Activated T-cell treated with anti-CD3 and anti-CD28 coated beads, Interleukin-2, amount 50 U/mL, for 48 hours (primary cell): Measurements from ENCODE around the gene ZNF526.
"Not testable (repeated sequence)": the region's sequence is repeated elsewhere in the genome, so short reads cannot be mapped to it uniquely, and the experiment has no call there.

Source experiments
- DNase-seq, 2 experiments: peaks; one replicate each; pipeline ENCODE4 v3.0.0-alpha.2; 2020

The ZNF526 gene

DNA sequence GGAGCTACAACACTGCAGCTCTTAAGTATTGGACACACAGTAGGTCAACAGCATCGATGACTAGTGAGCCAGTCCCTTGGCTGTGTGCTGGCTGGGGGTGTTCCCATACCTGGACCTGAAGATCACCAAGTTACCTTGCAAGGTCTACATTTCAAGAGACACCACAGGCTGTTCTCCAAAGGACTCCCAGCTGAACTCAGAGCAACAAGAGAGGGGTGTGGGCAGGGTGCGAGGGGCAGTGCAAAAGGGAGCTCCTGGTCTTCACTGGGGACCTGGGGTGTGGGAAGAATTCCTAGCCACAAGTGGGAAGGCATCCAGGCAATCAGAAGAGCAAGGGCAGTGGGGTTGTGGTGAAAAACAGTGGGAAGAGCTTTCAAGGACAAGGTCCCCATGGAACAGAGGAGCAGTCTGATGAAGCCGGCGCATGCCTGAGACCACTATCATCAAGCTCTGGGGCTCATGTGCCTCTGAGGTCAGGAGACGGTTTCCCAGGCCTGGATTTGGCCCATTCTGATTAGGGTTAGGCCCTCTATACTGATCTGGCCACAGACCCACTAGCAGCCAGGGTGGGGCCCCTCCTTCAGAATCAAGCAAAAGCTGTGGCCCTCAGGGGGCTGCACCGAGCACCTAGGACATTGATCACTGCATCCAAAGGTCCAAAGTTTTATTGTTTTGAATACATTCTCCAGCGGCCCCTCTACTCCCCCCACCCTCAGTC, 27.0 kb downstream of the ZNF526 start:
- no peak for DNase-seq

- DNase-seq, result no peak
Observed at GRCh38 chr19:42247640-42248199, 27.6 kb downstream of the ZNF526 start.

DNA sequence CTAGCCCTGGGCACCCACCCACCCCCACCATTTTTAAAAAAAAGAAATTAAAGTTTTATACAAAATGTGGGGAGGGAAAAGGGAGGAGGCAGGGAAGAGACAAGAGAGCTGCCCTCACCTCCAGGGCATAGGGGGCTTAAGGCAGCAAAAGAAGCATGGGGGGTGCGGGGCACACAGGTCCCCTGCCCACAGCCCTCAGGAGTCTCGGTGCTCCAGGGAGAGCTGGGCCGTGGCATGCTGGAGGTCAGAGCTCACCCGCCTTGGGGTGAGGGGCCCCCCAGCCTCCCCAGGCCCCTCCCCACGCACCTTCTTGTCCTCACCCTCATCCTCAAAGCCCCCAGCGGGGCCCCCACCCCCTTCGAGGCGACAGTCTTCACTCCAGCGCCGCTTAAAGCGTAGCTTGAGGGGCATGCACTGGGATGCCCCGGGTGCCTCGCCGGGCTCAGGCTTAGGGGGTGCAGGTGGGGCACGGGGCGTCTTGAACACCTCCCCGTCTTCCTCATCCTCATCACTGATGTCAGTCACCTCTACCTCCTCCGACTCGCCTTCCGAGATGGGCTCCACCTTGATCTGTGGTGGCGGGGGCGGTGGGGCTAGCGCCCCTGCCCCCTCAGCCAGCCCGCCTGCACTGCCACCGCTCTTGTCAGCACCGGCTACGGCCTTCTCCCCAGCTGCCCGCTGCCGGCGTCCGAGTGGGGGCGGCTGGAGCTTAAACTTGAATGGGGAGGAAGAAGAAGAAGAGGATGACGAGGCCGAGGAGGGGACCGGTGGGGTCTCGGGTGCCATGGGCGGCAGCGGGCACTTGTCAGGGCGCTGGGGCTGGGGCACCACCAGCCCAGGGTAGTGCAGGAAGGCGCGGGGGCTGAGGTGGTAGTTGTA, 28.4 kb downstream of the ZNF526 start:
- no peak for DNase-seq

GRCh38 chr19:42249149-42249750, 29.1 kb downstream of the ZNF526 start:
- no peak for DNase-seq

DNA sequence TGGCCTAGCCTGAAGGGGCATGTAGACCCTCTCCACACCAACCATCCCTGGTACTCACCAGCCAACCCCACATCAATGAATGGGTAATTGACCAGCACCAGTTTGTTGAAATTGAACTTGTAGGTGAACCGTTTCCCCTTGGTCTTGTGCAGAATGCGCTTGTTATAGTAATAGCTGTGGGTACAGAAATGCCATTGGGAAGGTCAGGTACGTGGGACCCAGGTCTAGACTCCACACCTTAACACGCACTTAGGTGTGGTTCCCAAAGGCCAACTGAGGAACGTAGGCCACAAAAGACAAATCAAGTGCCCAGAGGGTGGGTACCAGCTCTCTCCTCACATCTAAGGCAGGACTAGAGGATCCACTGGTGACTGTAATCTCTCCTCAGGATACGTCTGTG, 29.7 kb downstream of the ZNF526 start:
- DNase-seq, result no peak

DNA sequence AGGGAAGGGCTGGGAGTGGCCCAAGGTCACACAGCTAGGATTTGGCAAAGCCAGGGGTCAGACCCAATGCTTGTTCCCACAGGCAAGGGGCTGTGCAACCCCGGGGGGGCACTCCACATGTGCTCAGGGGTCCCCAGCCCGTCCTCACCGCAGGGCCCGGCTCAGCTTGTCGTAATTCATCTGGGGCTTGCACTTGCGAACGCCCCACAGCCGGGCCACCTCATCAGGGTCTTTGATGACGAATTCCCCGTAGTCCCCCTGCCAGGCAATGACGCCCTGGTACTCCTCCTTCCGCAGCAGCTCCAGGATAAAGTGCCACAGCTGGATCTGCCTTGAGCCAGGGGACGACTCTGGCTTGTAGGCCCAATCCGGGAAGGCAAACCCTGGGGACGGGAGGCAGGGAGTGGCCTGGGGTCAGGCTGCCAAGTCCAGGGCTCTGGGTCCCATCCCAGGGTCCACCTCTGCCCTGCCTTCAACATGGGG, 30.1 kb downstream of the ZNF526 start:
- DNase-seq, result no peak

DNA sequence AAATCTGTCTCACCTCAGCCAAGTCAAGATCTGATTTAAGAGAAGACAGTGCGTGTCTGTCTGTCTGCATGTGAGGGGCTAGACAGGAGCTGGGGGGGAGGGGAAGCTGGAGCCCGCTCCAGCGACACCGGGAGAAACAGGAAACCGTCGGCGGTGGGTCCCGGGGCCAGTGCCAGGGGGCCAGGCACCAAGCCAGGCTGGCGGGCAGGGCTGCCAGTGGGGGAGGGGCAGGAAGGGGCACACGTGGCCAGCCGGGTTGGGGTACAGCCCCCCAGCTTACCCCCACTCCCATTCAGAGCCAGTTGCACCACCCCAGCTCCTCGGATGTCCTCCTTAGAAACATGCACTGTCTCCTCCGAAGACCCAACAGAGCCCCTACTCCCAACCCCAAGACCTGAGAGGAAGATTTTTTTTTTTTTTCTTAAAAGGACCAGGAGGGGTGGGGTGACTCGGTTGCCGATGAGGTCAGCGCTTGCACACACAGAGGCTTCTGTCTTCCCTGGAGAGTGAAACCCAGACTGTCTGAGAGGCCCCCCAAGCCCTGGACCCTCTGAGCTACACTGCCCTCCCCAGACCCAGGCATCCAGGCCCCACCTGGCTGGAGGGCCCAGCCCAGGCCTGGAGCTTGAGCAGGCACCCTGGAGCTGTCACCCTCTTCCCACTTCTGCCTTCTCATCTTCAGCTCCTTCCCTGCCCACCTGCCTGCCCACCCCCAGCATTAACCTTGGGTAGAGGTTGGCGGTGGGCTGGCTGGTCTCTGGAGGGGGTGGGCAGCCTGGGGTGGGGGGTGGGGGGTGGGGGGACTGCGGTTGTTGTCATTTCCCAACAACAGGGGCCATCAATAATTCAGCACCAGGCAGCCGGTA, 30.8 kb downstream of the ZNF526 start:
- peak in 1 of 2 experiments; percentile 48 for DNase-seq

DNA sequence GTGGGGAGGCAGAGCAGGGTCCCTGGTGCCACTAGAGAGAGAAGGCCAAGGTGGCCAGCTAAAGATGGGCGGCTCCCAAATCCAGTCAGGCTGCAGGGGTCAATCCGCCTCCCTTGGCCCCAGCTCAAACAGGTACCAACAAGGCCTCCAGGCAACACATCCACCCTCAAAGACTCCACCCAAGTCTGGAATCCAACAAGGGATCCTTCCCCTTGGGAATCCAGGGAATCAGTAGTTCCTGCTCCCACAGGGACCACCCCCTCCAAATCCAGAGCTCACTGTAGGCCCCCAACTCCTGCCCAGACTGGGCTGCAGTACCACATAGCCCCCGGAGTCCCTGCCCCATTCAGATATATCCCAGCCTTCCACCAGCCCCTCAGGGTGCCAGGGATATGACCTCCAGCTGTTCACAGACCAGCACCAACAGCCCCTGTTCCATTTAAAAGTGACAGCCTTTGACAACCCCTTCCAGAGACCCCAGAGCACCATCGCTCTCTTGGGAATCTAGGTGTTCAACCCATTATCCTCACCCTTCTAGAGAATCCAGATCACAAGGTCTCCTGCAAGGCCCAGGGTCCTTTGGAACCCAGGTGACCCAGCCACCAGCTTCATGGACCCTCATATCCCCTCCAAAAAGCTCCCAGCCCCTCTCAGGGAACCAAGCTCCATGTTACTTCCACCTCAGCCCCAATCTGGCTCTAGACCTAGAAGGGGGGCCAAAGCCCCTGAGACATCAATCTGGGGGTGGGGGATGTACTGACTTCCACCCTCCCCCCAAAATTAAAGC, 31.7 kb downstream of the ZNF526 start:
- no peak for DNase-seq

DNA sequence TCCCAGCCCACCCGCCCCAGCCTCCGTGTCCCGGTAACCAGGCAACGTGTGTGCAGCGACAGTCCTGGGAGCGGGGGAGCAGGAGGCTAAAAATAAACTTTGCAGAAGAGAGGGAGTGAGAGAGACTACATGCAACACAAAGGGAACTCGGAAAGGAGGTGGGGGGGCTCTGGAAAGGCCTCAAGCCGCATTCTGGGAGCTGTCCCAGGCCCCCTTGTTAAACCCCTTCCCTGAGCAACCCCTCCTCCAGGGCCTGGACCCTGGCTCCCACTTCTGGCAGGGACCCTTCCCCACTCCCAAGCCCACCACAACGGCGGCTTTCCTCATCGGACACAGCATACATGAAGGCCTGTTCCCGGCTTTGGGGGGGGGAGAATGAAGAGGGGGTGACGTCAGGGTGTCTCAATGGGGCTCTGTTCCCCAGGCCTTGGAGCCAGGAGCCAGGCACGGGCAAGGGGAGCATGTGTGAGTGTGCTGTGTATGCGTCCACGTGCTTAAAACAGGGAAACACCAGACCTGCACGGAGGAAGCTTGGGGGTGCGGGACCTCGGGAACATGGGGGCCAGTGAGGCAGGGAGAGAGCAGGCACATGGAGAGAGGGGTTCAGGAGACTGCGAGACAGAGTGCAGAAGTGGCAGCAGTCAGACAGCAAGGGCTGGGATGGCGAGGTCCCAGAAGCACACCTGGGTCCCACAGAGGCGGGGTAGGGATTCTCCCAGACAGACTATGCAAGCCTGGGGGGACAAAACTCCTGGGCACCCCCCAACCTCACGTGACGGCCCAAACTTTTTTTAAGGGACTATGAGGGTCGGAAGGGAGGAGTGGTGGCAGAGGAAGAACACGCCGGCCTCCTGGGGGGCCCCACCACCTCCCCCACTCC, 32.5 kb downstream of the ZNF526 start:
- peak in 1 of 2 experiments; percentile 54 for DNase-seq

- DNase-seq, result peak; percentile 76 to 79
Observed at GRCh38 chr19:42253245-42254088, 33.4 kb downstream of the ZNF526 start.

GRCh38 chr19:42254089-42254849, 34.2 kb downstream of the ZNF526 start:
- DNase-seq, result peak; percentile 82 to 84

DNA sequence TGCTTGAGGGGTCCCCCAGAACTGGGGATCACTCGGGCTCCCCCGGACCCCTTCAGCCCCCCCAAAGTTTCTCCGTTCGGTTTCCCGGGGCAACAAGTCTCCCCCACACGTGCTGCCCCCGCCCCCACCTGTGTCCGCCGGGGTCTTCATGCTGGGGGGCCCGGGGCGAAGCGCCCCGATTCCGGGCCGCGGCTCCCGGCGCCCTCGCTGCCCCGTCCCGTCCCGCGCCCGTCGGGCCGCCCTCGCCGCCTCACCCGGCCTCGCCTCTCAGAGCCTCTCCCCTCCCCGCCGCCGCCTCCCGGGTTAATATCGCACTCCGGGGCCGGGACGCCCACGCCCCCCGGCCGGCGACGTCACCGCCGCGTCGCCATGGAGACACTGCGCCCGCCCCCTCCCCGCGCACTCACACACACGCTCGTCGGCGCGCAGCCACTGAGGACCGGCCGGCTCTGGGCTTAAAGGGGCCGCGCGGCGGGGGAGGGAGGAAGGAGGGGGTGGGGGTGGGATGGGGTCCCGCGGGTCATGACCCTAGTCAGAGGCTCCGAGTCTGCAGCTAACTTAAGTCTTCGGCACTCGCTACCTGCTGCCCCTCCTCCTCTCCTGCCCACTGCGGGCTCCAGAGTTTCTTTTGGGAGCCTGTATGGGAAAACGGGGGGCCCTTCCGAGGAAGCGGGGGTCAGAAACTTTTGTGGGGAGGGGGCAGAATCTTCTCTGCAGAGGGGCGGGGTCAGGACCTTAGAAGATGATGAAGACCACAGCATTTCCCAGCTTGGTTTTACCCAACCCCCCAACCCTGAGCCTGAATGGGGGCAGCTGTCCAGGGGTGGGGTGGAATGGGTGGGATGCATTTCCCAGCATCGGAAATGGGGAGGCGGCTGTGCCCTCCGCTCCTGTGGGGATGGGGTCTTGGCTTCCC, 35.0 kb downstream of the ZNF526 start, which contains the start of gene ERF:
ERF (minus strand) TSS at position 279 of the 916 bp plus-strand sequence; CDS start at position 150, 129 bp downstream.
- DNase-seq, result peak; percentile 94 to 97

- DNase-seq, result peak; percentile 32 to 33
Observed at GRCh38 chr19:42255766-42256745, 35.9 kb downstream of the ZNF526 start.

DNA sequence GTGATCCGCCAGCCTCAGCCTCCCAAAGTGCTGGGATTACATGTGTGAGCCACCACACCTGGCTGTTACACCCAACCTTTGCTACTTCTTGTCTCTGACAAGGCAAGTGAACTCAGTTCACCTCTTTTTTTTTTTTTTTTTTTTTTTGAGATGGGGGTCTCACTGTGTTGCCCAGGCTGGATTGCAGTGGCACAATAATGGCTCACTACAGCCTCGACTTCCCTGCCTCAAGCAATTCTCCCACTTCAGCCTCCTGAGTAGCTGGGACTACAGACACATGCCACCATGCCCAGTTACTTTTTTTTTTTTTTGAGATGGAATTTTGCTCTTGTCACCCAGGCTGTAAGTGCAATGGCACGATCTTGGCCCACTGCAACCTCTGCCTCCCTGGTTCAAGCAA, 37.7 kb downstream of the ZNF526 start:
- not testable (repeated sequence) for DNase-seq

DNA sequence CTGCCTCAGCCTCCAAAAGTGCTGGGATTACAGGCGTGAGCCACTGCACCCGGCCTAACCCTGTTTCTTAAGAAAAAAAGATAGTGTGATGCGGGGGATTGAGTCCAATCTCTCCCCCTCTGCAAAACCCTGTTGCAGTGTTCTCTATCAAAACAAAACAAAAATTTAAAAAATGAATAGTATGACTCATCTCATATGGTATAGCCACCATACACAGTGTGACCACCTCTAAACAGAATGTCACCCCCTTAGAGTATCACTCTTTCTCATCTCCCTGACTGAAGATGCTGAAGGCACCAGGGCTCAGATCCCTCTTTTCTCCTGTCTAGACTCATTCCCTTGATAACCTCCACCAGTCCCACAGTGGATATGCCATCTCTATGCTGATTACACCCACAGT, 41.7 kb downstream of the ZNF526 start:
- DNase-seq, result no peak

- DNase-seq, result not testable (repeated sequence)
Observed at GRCh38 chr19:42266105-42266504, 46.0 kb downstream of the ZNF526 start.
